ENCODE data around the gene UNC93A. TPM values are rescaled to one million over a fixed set of nuclear protein-coding genes. Genes with fewer than 3 reads are reported as not detected.
"Not testable (repeated sequence)": the region's sequence is repeated elsewhere in the genome, so short reads cannot be mapped to it uniquely, and the experiment has no call there.

UNC93A gene
- total and polyA plus RNA-seq, 3 donors from 2014 or later, result 0.39 TPM; not detected in 2

DNA sequence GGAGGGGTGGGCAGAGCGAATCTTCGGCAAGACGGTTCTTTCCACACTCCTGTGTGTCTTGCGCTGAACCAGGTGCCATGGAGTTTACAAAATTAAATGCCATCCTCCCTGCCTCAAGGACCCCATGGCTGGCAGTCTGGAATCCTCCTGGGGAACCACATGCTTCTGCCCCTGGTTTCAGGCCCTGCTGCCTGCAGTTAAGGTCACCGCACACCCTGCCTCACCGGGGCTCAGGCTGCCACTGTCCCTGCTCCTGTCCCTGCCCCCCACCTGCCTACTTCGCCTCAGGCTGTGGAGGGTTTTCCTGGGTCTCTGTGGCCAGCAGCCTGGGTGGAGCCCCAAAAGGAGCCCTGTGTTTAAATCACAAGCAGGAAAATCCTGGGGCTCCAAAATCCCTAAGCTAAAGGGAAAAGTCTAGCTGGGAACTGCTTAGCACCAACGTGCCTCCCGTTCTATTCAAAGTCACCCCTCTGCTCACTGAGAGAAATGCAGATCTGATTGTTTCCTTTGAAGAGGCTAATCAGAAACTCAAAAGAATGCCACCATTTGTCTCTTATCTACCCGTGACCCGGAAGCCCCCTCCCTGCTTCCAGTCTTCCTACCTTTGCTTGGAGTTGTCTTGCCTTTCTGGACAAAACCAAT lies 23.2 kb downstream of the UNC93A start:
- TF ChIP-seq, protein P1, sequence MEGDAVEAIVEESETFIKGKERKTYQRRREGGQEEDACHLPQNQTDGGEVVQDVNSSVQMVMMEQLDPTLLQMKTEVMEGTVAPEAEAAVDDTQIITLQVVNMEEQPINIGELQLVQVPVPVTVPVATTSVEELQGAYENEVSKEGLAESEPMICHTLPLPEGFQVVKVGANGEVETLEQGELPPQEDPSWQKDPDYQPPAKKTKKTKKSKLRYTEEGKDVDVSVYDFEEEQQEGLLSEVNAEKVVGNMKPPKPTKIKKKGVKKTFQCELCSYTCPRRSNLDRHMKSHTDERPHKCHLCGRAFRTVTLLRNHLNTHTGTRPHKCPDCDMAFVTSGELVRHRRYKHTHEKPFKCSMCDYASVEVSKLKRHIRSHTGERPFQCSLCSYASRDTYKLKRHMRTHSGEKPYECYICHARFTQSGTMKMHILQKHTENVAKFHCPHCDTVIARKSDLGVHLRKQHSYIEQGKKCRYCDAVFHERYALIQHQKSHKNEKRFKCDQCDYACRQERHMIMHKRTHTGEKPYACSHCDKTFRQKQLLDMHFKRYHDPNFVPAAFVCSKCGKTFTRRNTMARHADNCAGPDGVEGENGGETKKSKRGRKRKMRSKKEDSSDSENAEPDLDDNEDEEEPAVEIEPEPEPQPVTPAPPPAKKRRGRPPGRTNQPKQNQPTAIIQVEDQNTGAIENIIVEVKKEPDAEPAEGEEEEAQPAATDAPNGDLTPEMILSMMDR (IDR thresholded peaks at IDR 0.05), result no peak
- no peak for TF ChIP-seq POLR2A (IDR thresholded peaks at IDR 0.05)
- intact Hi-C loops (cut with DNase I; ENCODE audit: low total_unique reads), result no loop called here
- no peak overlapping the region for H3K4me3 ChIP-seq
- no peaks in the 10 kb centered on the region for H3K9me3 ChIP-seq
- WGBS, 2 donors, result 77 to 82% methylated on average over 11 of the region's 11 CpGs
- no peak overlapping the region for H3K27ac ChIP-seq
- H3K27me3 ChIP-seq, result no peaks in the 10 kb centered on the region
- H3K36me3 ChIP-seq (ENCODE audit: low read depth, missing control alignments), result no peaks in the 10 kb centered on the region
- no peak for DNase-seq
- no peaks in the 10 kb centered on the region for H3K4me1 ChIP-seq

DNA sequence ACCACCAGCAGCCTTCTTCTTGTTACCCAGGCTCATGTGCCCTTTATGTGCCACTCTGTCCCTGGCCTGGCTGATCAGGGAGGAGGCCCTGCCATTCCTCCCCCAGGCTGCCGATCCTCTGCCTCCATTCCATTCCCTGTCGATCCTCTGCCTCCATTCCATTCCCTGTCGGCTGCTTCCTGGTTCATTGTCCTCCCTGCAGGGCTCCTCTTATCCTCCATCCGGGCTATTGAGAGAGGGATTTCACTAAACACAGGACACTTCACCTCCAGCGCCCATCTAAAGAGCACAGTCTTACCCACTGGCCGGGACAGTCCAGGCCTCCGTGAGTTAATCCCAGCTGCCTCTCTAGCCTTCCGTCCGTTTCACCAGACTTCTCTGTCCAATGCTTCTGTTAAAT lies 26.1 kb downstream of the UNC93A start:
- intact Hi-C loops (cut with DNase I; ENCODE audit: low total_unique reads), result no loop called here
- no peak overlapping the region for H3K27ac ChIP-seq
- H3K36me3 ChIP-seq (ENCODE audit: low read depth, missing control alignments), result no peaks in the 10 kb centered on the region
- no peaks in the 10 kb centered on the region for H3K4me1 ChIP-seq
- H3K27me3 ChIP-seq, result no peaks in the 10 kb centered on the region
- no peaks in the 10 kb centered on the region for H3K9me3 ChIP-seq
- no peak for DNase-seq
- TF ChIP-seq POLR2A (IDR thresholded peaks at IDR 0.05), result no peak
- TF ChIP-seq, protein P1 (IDR thresholded peaks at IDR 0.05), result no peak
- WGBS, 2 donors, result 83 to 89% methylated on average over 9 of the region's 9 CpGs
- H3K4me3 ChIP-seq, result no peak overlapping the region

DNA sequence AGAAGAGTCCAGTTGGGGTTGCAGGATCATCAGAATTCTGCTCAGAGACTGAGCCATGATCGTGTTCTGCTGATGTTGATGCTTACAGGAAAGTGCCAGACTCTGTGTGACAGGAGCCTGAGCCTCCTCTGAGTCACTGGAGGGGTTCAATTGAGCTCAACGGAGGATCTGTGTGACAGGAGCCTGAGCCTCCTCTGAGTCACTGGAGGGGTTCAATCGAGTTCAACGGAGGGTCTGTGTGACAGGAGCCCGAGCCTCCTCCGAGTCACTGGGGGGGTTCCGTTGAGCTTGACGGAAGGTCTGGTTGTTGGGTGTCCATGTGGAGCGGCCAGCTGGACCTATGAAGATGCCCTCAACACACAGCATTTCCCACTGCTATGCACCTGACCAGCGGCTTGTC lies 27.2 kb downstream of the UNC93A start:
- H3K36me3 ChIP-seq (ENCODE audit: low read depth, missing control alignments); intact Hi-C loops (cut with DNase I; ENCODE audit: low total_unique reads); DNase-seq; H3K4me3 ChIP-seq; H3K27ac ChIP-seq; H3K27me3 ChIP-seq; H3K4me1 ChIP-seq; H3K9me3 ChIP-seq: not testable (repeated sequence)
- WGBS, 2 donors, result 76 to 94% methylated on average over 5 to 10 of the region's 10 CpGs

GRCh38 chr6:167318856-167319255 lies 27.7 kb downstream of the UNC93A start:
- H3K36me3 ChIP-seq (ENCODE audit: low read depth, missing control alignments); H3K4me1 ChIP-seq; DNase-seq; H3K4me3 ChIP-seq; intact Hi-C loops (cut with DNase I; ENCODE audit: low total_unique reads); H3K9me3 ChIP-seq; H3K27ac ChIP-seq; H3K27me3 ChIP-seq: not testable (repeated sequence)
- WGBS, 2 donors, result 94 to 96% methylated on average over 10 of the region's 10 CpGs

DNA sequence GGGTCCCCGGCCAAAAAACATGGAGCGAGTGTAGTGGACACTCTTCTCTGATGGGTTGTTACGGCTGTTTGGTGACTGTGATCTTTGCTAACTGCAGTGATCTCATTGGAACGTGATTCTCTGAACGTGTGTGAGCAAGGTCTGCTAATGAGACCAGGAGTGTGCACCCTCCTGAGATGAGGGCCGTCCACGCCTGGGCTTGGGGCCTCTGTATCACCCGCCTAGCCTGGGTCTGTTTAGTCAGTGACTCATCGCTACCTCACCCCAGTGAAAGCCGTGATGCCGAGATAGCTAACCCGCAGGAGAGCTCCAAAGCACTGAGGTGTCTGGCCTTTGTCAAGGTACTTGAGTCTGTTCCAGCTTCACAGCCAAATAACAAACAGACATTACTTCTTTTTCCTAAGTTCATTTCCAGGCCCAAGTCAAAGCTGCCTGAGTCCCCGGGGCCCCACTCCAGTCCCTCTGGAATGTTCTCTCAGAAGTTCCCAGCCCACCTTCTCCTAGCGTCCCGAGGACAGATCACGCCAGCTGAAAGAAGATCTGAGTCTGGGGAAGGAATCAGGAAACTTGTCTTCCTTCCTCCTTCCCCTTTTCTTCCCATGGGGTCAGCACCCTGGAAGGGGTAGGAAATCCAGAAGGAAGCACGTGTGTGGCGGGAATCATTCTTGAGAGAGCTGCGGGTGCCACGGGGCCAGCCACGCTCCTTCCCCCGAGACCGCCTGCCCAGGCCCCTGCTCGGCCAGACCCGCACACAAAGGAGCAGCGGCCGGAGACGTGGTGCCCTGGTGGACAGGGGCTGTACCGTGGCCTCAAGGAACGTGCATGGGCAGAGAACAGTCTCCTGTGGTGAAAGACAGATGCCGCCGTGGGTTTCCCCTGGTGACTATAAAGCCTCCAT lies 29.0 kb downstream of the UNC93A start:
- 95% methylated on average over 12 of the region's 32 CpGs; no CpG with 5 or more reads in 1 of the 2 donors for WGBS, 2 donors
- intact Hi-C loops (cut with DNase I; ENCODE audit: low total_unique reads); H3K36me3 ChIP-seq (ENCODE audit: low read depth, missing control alignments); DNase-seq; H3K27ac ChIP-seq; H3K4me3 ChIP-seq; H3K4me1 ChIP-seq; H3K27me3 ChIP-seq; H3K9me3 ChIP-seq: not testable (repeated sequence)

- intact Hi-C loops (cut with DNase I; ENCODE audit: low total_unique reads); H3K4me1 ChIP-seq; H3K9me3 ChIP-seq; H3K27me3 ChIP-seq; DNase-seq; H3K4me3 ChIP-seq; H3K36me3 ChIP-seq (ENCODE audit: low read depth, missing control alignments); H3K27ac ChIP-seq: not testable (repeated sequence)
- WGBS, 2 donors, result 93% methylated on average over 13 of the region's 13 CpGs; no CpG with 5 or more reads in 1 of the 2 donors
Observed at GRCh38 chr6:167320754-167321056, 29.6 kb downstream of the UNC93A start.

GRCh38 chr6:167321185-167321584 lies 30.1 kb downstream of the UNC93A start:
- H3K27me3 ChIP-seq; H3K4me1 ChIP-seq; H3K4me3 ChIP-seq; DNase-seq; H3K27ac ChIP-seq; H3K36me3 ChIP-seq (ENCODE audit: low read depth, missing control alignments); intact Hi-C loops (cut with DNase I; ENCODE audit: low total_unique reads); H3K9me3 ChIP-seq: not testable (repeated sequence)
- WGBS, 2 donors, result 52 to 64% methylated on average over 8 to 9 of the region's 9 CpGs
